Stimulated activated CD4-positive, alpha-beta T cell treated with anti-CD3 and anti-CD28 coated beads, TNF-alpha, amount 100 ng/mL, for 24 hours (primary cell): ENCODE results near the gene LNX2.

Experiments used
- DNase-seq, 3 experiments: peaks; one replicate each; pipeline ENCODE4 v3.0.0-alpha.2; 2020; ENCODE audit warnings: low read depth in 3 of 3

LNX2 gene

DNA sequence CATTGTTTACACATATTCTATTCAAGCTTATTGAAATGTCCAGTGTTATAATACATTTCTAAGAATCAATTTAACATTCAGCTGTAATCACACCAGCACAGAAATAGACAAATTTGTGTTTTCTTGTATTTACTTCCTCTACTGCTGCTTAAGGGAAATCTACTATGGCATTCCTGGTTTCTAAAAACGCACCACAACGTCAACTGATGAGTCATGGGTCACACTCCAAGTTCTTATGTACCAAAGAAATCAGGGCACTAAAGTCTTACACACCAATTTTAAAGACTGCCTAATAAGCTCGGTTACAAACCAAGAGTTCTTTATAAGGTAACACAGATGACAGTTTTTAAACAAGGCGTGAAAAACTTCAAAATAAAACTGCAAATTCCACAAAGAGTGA is 13.2 kb downstream of the LNX2 start:
- DNase-seq = no peak

DNA sequence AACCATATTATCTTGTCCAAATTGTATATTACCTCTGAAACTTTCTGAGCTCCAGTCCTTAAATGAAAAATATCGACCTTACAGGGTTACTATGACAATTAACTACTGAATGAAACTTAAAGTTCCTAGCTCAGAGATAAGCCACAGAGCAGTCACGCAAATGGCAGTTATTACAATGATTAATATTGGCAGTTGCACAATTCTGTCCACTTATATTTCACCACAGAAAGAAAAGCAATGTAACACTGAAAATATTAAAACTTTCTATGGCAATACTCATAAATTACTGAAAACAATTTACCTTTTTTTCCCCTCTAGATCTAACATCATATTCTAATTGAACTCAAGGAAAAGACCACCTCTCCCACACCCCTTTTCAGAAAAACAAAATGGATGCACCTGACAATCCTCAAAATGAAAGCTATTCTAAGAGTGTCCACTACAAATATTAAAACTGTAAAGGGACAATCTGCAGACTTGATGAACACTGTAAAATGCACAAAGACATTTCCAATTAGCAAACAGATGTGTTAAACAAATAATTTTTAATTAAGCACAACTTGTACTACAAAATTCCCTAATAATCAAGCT is 14.6 kb downstream of the LNX2 start:
- DNase-seq = no peak

DNA sequence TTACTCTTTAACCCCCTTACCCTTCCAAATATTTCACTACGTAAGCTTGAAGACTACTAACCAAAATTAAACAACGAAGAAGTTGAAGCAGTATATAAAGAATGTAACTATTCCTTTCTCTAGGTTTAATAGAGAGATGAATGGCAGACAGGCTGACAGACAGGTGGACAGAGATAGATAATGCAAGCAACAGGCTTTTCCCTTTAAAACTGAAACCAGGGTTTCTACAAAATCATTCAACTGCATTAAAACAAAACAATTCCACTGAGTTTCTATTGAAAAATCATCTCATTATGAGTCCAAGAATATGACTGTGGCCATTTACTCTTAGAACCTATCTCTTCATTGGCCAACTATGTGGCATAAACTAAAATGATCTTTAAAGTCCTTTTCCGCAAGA is 15.2 kb downstream of the LNX2 start:
- no peak for DNase-seq

DNA sequence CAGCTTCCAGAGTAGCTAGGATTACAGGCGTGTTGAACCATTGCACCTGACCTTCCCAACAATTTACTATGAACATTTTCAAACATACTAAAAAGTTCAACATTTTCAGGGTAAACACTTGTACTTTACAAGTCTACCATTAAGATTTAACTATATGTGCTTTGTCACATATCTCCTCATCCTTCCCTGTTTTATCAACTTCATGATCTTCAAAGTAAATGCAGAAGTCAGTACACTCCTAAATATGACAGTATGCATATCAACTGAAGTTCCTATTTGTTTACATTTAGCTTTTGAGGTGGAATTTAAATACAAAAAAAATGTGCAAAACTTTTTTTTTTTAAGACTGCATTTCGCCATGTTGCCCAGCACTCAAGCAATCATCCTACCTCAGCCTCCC is 18.5 kb downstream of the LNX2 start:
- no peak for DNase-seq

DNA sequence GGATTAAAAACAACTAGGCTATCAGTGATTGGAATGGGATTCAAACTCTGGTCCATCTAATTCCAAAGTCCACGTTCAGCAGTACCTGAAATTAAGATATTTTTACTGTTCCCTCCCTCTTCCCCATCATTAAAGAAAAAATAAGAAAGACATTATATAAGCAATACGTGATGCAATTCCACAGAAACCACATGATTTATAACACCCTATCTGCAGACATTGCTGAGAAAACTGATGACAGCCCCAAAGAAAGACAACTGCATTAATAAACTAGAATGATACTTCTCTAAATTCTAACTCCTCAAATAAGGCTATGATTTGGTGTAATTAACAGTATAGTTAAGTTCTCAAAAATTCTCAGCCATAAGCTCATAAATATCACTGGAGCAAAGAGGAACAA is 19.1 kb downstream of the LNX2 start:
- no peak for DNase-seq

DNA sequence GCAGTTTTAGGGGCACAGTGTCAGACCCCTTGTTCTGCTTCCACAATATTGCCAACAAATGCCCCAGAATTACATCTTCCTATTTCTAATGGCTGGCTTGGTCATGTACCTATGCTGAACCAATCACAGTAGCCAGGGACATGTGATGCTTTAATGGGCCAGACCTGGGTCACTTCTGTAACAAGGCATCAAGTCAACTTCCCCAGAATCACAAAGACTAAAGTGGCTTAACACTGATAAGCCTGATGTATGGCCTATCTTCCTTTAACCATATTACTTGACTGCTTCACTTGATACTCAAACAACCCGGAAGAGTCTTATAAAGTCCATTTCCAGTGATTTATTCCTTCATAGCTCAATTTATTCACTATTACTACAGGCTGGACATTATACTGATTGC is 19.6 kb downstream of the LNX2 start:
- no peak for DNase-seq

DNA sequence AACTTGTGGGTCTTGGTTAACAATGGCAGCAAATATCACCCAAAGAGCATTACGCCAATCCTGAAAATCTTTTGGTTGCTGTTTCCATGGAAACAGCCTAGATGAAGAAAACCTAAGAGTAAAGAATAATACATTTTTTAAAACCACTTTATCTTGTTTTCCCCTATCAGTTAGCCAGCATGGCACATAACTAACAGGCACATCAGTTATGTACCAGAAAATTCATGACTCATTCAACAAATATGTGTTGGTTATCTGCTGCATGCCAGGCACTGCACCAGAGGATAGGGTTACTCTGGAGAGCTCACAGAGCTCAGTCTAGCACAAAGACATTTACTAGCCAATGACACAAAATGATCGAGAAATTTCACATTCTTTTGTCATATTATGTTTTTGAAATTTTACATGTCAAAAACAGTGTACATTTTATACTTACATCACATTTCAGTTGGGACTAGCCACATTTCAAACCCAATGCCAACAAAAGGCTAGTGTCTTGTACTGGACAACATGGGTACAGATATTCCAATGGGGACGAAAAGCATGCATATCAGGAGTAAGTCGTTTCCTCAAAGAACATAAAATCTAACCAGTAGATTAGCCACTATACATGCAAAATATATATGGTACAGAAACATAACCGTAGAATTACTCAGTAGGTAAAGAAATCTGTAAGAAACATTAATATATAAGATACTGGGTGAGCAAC is 20.3 kb downstream of the LNX2 start:
- DNase-seq = no peak

DNA sequence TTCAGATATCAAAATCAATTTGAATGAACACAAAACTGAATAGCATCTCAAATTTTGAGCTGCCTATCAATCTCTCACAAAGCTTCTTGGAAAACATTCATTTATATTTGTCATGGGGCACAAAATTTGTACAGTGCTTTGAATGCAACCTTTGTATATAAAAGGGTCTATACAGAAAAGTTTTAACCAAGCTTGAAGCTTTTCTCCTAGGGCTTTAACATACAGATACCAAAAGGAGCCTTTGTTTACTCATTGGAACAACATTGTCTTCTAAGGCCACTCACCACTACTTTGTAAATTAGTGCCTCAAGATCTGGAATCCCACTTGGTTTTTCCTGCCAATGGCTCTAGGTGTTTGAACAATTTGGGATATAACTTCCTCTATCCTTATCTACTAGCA is 21.2 kb downstream of the LNX2 start:
- DNase-seq = no peak

DNA sequence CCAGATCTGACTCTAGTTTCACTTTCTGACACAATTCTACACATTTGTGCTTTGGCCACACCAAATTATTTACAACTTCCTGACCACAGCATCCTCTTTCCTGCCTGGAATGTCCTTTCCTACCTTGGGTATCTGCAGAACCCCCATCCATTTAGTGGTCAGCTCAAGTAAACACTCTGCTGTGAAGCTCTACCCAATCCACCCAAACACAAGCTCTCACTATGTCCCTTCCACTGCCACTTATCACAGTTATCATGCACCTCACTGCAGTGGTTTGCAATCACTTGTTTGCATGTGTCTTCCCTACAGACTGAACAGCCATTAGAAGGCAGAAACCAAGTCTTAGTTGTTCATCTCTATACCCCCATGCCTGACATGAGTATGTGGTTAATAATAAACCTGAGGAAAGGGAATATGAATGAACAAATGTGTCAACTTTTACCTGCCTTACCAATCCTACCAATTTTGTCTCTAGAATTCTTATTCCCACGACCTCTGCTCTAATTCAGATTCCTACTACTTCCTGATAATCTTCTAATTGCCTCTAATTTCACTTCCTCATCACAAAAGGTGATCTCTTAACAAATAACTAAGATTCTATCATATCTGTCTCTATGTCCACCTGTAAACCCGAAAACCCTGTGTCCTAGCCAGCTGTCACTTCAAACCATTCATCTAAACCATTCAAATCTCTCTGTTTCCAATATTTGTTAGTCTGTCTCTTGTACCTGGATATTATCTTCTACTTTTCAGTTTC is 25.1 kb downstream of the LNX2 start:
- DNase-seq = no peak

DNA sequence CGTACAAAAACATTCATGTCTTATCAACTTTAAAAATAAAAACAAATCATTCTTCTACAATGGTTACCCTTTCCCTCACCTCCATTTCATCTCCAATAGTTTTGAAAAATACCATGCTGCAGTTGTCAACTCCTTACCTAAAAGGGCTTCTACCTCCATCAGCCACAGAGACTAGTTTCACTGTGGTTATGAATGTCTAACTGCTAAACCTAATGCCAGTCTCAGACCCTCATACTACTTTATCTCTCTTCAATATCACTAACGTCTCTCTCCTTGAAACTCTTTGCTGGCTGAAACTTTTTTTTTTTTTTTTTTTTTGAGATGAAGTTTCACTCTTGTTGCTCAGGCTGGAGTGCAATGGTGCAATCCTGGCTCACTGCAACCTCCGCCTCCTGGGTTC is 27.1 kb downstream of the LNX2 start:
- no peak for DNase-seq

DNA sequence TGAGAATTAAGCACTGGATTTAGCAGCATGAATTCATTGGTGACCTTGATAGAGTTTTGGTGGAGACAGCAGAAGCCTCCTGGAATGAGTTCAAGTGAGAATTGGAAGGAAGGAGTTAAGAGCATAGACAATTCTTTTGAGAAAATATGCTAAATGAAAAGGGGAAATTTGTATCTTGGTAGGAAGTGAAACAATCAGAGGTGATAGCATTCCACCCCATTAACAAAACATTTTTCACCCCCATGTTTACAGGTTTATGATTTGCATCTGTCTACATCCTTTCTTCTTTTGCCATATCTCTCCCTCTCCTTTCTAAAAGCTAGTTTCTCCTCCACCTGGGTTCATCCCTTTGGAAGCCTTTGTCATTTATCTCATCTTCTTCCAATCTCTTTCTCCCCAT is 27.5 kb downstream of the LNX2 start:
- no peak for DNase-seq

DNA sequence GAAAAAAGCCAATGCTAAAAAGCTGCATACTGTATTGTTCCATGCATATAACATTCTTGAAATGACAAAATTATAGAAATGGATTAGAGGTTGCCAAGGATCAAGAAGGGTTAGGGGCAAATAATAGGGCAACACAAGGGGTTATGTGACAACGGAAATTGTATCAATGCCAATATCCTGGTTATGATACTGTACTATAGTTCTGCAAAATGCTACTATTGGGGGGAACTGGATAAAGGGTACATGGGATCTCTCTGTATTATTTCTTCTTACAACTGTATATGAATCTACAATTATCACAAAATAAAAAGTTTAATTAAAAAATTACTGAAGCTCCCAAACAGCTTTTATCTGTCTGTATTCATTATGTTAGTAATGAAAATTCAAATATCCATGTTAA is 31.9 kb downstream of the LNX2 start:
- DNase-seq = no peak

DNA sequence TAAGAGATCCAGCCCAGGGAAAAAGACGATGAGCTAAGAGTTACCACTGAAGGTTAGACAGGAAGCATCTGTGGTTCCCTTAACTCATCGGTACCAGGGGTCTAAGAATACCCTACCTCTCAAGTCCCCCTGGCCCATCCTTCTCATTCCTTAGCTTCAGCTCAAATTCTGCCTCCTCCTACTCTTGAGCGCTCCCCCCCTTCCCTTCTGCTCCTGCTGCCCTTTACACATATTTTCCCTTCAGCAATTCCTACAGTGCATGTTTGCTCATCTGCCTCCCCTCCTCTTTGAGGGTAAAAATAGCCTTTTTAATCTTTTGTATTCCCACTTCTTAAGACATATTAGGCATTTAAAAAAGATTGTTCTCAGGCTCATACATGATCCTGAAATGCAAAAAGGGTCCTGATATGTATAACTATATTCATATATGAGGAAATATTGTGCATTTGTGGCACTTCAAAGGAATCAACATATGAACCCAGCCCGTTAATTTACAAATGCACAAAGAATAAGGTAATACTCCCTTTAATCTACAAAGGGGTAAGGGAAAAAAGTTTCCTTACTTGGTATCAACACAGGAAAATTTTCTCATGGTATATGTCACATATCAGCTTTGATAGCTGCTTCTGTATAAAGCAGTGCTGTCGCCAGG is 33.1 kb downstream of the LNX2 start:
- no peak for DNase-seq

DNA sequence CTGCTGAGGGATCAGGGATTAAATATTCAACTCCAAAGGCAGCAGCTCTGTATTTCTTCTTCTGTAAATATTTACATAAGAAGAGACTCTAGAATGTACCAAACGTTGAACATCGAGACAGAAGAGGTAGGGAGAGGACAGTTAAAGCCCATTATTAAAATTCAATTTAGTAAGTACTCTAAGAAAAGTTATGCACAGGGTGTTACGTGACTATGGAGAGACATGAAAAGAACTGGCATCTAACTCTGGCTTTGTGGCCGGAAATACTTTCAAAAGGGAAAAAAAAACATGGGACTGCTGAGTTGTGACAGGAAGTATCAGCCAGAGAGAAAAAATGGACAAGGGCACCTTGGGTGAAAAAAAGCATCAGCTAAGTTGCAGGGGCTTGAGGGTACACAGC is 36.7 kb downstream of the LNX2 start:
- DNase-seq = no peak

DNA sequence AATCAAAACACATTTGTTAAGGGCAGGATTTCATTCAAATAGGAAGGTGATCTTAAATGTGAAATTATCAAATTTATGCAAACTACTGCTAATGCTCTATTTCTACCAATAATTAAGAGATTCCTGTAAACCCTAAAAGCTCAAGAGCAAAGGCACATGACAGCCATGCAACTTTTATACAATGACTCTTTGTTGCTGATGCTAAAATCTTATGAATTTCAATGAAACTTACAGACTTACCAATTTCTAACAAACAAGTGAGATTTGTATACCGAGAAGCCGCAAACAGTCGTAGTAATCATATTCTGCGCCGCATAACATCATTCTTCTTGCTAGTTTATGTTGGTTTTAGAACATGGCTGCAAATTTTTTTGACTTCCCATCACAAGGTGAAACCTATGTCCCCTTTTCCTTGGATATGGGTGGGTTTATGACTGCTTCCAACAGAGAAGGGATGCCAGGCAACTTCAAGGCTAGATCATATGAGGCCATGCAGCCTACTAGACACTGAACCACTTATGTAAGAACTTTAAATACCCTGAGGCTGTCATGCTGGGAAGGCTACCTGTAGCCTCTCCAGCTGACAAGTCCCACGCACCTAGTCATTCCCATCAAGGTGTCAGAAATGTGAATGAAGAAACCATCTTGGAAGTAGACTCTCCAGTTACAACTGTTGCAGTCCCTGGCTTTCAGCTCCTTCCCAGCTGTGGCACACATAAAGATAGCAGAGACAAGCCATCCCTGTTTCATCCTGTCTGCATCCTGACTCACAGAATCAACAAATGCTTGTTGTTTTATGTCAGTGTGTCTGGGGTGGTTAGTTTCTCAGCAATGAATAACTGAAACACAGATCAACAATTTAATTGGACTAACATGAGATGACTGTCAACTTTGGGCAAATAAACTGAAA is 42.0 kb downstream of the LNX2 start:
- no peak for DNase-seq

DNA sequence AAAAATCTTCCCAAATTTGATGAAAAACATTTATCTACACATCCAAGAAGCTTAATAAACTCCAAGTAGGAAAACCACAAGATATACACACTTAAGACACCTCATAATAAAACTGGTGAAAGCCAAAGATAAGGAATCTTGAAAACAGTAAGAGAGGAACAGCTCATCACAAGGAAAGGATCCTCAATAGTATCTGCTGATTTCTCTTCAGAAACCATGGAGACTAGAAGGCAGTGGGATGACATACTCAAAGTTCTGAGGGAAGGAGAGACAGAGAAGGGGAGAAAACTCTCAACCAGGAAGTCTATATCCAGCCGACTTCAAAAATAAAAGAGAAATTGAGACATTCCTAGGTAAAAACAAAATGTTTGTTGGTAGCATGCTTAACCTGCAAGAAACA is 45.7 kb downstream of the LNX2 start:
- DNase-seq = no peak

DNA sequence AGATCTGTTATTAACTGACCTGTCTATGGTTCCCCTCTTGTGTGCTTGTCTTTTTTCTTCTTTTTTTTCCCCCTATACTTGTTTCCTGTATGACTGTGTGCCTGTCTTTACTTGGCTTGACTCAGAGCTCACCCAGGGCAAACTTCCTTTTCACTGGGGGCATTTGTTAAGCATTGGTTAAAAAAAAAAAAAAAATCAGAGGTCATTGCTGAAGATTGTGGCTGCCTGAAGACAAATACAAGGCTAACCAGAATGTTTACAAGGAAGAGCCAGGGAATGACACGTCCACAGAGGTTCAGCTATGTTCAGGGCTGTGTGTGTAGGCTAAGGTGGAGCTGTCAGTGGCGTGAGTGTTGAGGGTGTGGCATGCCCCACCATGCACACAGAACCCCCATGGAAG is 47.1 kb downstream of the LNX2 start:
- no peak for DNase-seq

DNA sequence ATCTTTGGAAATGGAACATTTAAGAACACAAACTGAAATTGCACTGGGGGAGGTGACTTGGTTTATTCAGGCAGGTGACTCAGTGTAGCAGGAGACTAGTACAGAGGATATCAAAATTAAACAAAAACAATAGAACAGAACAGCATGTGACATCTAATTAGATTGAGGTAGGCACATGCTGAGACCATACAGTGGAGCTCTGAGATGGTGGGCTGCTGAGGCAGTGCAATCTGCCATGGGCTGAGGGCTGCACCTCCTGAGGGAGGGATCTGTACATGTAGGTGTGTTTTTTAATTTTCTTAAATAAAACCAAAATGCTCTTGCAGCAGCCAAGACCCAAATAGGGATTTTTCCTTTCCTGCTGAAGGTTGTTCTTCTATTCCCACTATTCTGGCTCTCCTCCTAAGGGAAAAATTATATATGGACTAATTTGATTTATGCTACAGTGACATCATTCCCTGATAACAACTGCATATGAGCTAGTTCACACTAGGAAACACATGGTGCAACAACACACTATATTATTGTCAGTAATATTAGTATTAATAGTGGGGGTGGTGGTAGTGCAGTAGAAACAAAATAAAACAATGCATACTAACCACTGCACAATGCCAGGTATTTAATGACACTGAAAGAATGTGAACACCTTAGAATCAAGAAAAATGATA is 48.0 kb downstream of the LNX2 start:
- DNase-seq = no peak

DNA sequence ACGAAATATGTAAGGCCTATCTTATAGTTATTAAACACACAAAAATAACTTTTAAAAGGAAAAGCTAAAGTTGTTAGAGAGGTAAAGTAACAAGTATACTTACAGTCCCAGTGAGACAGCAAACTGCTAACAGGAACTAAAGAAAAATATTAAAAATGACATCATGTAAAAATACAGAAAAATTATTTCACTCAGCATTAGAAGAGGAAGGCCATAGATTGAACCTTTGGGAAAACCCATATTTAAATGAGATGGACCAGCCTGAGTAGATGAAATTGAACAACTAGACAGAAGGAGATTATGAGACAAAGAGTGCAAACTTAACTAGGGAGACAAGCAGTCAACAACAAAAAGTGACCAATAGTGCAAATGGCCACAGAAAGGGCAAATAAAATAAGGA is 49.4 kb downstream of the LNX2 start:
- no peak for DNase-seq

DNA sequence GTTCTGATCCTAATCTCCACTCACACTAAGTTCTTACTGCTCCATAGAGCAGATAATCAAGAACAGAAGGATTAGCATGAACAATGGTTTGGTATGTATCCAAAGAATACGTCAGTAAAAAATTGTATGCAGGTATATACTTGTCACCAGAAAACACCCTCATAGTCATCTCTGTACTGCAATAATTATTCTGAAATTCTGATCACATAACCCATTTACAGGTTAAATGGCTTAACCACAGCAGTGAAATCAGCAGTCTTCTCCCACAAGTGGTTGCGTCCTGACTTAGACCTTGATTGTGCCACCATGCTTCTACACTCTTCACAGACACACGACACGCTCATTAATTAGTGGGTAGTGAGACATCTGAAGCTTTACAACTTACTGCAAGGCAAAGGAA is 50.9 kb downstream of the LNX2 start:
- no peak for DNase-seq

DNA sequence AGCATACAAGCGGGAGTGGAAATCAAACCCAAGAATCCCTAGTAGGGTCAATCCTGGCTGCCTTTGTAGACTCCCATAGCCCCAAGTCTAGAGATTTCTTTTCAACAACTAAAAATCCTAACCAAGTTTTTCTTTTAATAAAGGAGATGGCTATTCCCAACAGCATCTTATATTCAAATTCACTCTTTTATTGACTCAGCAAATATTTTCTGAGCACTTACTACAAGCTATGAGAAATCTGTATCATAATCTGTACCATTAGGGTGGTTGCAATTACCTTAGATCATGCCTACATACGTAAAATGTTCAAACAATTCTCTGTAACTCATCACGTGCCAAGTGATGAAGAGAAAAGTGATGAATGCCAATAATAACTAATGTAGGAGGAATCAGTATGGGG is 54.5 kb downstream of the LNX2 start:
- DNase-seq = no peak
